Caco-2 (cell line): ENCODE results near the gene FOXO1. TPM values are rescaled to one million over a fixed set of nuclear protein-coding genes. Genes with fewer than 3 reads are reported as not detected.

Source experiments
- BruUV-seq: library from RNA; stranded (reverse); fragments of 400-500 nt; replicated peaks from 2 replicates; lab custom pipeline; 2021; lab: Mats Ljungman, UMichigan
- CTCF ChIA-PET: fragments of 300-600 bp; sonication (Branson Sonifier 250); formaldehyde crosslinking; loops from one replicate; lab custom pipeline; 2022; ENCODE audit warnings: antibody characterized with exemption; lab: Charles Lee
- POLR2A ChIA-PET: fragments of 300-600 bp; sonication (Branson Sonifier 250); formaldehyde crosslinking; loops from one replicate; lab custom pipeline; 2022; ENCODE audit warnings: antibody characterized with exemption; lab: Charles Lee
- DNase-seq, 2 experiments: peaks; one replicate each; pipeline versions ENCODE4 v3.0.0 to v3.0.0-alpha.2; 2020 to 2022
- H3K27me3 ChIP-seq: replicated peaks from 2 replicates; pipeline ENCODE4 v1.6.0; 2011; ENCODE audit warnings: low read length; ENCODE audit not compliant: control insufficient read depth, insufficient read depth
- H3K36me3 ChIP-seq: 2 replicates; pipeline ENCODE4 v1.5.1; 2011; ENCODE audit warnings: low read length; ENCODE audit not compliant: control insufficient read depth, insufficient read depth
- H3K4me1 ChIP-seq: fragments of 250-450 bp; sonication (Bioruptor Pico); 2 replicates; pipeline ENCODE4 v1.5.1; 2020; ENCODE audit warnings: mild to moderate bottlenecking
- H3K4me3 ChIP-seq: 2 replicates; pipeline ENCODE4 v1.5.1; 2011; ENCODE audit warnings: low read depth, mild to moderate bottlenecking, control low read depth, low read length
- H3K9me3 ChIP-seq: fragments of 250-450 bp; sonication (Bioruptor Pico); 2 replicates; pipeline ENCODE4 v1.5.1; 2020; ENCODE audit warnings: mild to moderate bottlenecking, moderate library complexity
- H3K27ac Mint-ChIP-seq: one replicate; pipeline ENCODE4 v1.8.0; 2022; ENCODE audit warnings: mixed read lengths; ENCODE audit not compliant: unreplicated experiment
- H3K27me3 Mint-ChIP-seq: one replicate; pipeline ENCODE4 v1.8.0; 2022; ENCODE audit warnings: mixed read lengths; ENCODE audit not compliant: insufficient read depth, unreplicated experiment
- H3K36me3 Mint-ChIP-seq: one replicate; pipeline ENCODE4 v1.8.0; 2022; ENCODE audit warnings: mild to moderate bottlenecking, mixed read lengths; ENCODE audit not compliant: insufficient read depth, unreplicated experiment
- H3K4me1 Mint-ChIP-seq: one replicate; pipeline ENCODE4 v1.8.0; 2022; ENCODE audit warnings: low read depth, mixed read lengths; ENCODE audit not compliant: unreplicated experiment
- H3K4me3 Mint-ChIP-seq: one replicate; pipeline ENCODE4 v1.8.0; 2022; ENCODE audit warnings: mild to moderate bottlenecking, moderate library complexity, mixed read lengths; ENCODE audit not compliant: unreplicated experiment
- H3K9me3 Mint-ChIP-seq: one replicate; pipeline ENCODE4 v1.8.0; 2022; ENCODE audit warnings: mixed read lengths; ENCODE audit not compliant: unreplicated experiment
- CTCF ChIP-seq, 2 experiments: fragments of 200-600 bp in 1 of 2; IDR thresholded peaks; 1 replicate in 1 of 2; 2 replicates in 1 of 2; pipeline versions ENCODE4 v1.5.1 to v1.8.0; 2011 to 2022; ENCODE audit warnings: antibody characterized with exemption in 1 of 2, control low read depth in 1 of 2, inconsistent platforms in 1 of 2, low read depth in 1 of 2, low read length in 1 of 2, mild to moderate bottlenecking in 1 of 2, moderate library complexity in 1 of 2; ENCODE audit not compliant: insufficient read depth in 1 of 2, severe bottlenecking in 1 of 2, unreplicated experiment in 1 of 2
- intact Hi-C: fragments of 100-400 bp; cut with micrococcal nuclease; formaldehyde crosslinking; loops from one replicate; pipeline ENCODE4 v1.10.0; 2022; ENCODE audit not compliant: unreplicated experiment
- total RNA-seq: library from RNA; stranded (reverse); gene quantifications from 2 replicates; pipeline ENCODE4 v1.2.3, GENCODE V29; 2022

The FOXO1 gene
- total RNA-seq, 1 experiment from 2014 or later = 10.4 TPM

GRCh38 chr13:40671956-40672764, 5.7 kb upstream of the FOXO1 start:
- Mint-ChIP-seq H3K36me3 (no peaks in the 10 kb centered on the region), H3K27ac (no peak overlapping the region), H3K4me1 (peaks cover 15% of the 10 kb centered on the region), H3K9me3 (no peaks in the 10 kb centered on the region), H3K4me3 (no peak overlapping the region), H3K27me3 (no peaks in the 10 kb centered on the region)
- Histone ChIP-seq H3K4me3 (no peak overlapping the region), H3K9me3 (no peaks in the 10 kb centered on the region), H3K27me3 (no peaks in the 10 kb centered on the region), H3K36me3 (no peaks in the 10 kb centered on the region), H3K4me1 (no peaks in the 10 kb centered on the region)
- no peak for DNase-seq
- intact Hi-C loops = no loop called here
- TF ChIP-seq CTCF (IDR thresholded peaks at IDR 0.05; ENCODE audit: insufficient read depth in 1 of 2, low read depth in 1 of 2, low read length in 1 of 2, severe bottlenecking in 1 of 2, unreplicated experiment in 1 of 2) = no peak
- CTCF ChIA-PET = no interaction called here
- BruUV-seq = no TSS peak
- POLR2A ChIA-PET = no interaction called here

- intact Hi-C loops = no loop called here
- no TSS peak for BruUV-seq
- peaks cover 3% of the 10 kb centered on the region for H3K36me3 Mint-ChIP-seq
Measured at GRCh38 chr13:40670307-40670706, 3.9 kb upstream of the FOXO1 start.

GRCh38 chr13:40668335-40668734, 1.9 kb upstream of the FOXO1 start:
- Mint-ChIP-seq H3K4me3 (peak overlapping the region; percentile 92), H3K36me3 (peaks cover 16% of the 10 kb centered on the region), H3K9me3 (no peaks in the 10 kb centered on the region), H3K27me3 (no peaks in the 10 kb centered on the region), H3K4me1 (peaks cover 15% of the 10 kb centered on the region), H3K27ac (no peak overlapping the region)
- peak in 1 of 2 experiments; percentile 14 for TF ChIP-seq CTCF (IDR thresholded peaks at IDR 0.05; ENCODE audit: insufficient read depth in 1 of 2, low read depth in 1 of 2, low read length in 1 of 2, severe bottlenecking in 1 of 2, unreplicated experiment in 1 of 2)
- DNase-seq = no peak
- H3K27me3 ChIP-seq = no peaks in the 10 kb centered on the region
- CTCF ChIA-PET = interaction anchor here (0.6 to 1.5 kb wide), 3 partner anchors 103 to 131 kb away, joined by 4 read pairs; no protein-coding TSS in a partner anchor
- H3K4me3 ChIP-seq = no peak overlapping the region
- no peaks in the 10 kb centered on the region for H3K9me3 ChIP-seq
- BruUV-seq = no TSS peak
- intact Hi-C loops = loop anchor here (10.0 kb wide), 1 partner anchor 264 kb away; no protein-coding TSS in a partner anchor
- POLR2A ChIA-PET = no interaction called here
- no peaks in the 10 kb centered on the region for H3K36me3 ChIP-seq
- H3K4me1 ChIP-seq = no peaks in the 10 kb centered on the region

More at GRCh38 chr13:40670307-40670706, 3.9 kb upstream of the FOXO1 start:
- CTCF ChIA-PET = no interaction called here
- peaks cover 15% of the 10 kb centered on the region for H3K4me1 Mint-ChIP-seq
- POLR2A ChIA-PET = no interaction called here
- Histone ChIP-seq H3K4me1 (no peaks in the 10 kb centered on the region), H3K36me3 (no peaks in the 10 kb centered on the region), H3K9me3 (no peaks in the 10 kb centered on the region), H3K4me3 (no peak overlapping the region), H3K27me3 (no peaks in the 10 kb centered on the region)
- H3K9me3 Mint-ChIP-seq = no peaks in the 10 kb centered on the region
- no peaks in the 10 kb centered on the region for H3K27me3 Mint-ChIP-seq
- H3K4me3 Mint-ChIP-seq = no peak overlapping the region
- no peak for DNase-seq
- H3K27ac Mint-ChIP-seq = no peak overlapping the region
- no peak for TF ChIP-seq CTCF (IDR thresholded peaks at IDR 0.05; ENCODE audit: insufficient read depth in 1 of 2, low read depth in 1 of 2, low read length in 1 of 2, severe bottlenecking in 1 of 2, unreplicated experiment in 1 of 2)
